ENCODE data around the gene LNX1.

- TF ChIP-seq POLR2A (IDR thresholded peaks at IDR 0.05; ENCODE audit: low read length): no peak
- no peak for TF ChIP-seq GATA1 (IDR thresholded peaks at IDR 0.05; ENCODE audit: low read depth, low read length)
These were observed 76.2 kb downstream of the LNX1 start for GRCh38 chr4:53515076-53515475.
